Gastroesophageal sphincter (tissue), 4 donors: ENCODE measurements around the gene DCC. TPM values are rescaled to one million over a fixed set of nuclear protein-coding genes. Genes with fewer than 3 reads are reported as not detected.
A peak's percentile ranks its signal among the peaks of the same experiment; 100 is the strongest.

Source experiments
- ATAC-seq: fragments of 150-250 bp; one replicate; pipeline ENCODE4 v1.9.1; 2016; ENCODE audit warnings: mild to moderate bottlenecking, moderate library complexity
- H3K27ac ChIP-seq, 4 donors: fragments of 200-600 bp; sonication (generic) in 3 of 4; 1 replicate in 3 of 4; 2 replicates in 1 of 4; pipeline ENCODE4 v1.5.1; 2016 to 2019
- H3K27me3 ChIP-seq: fragments of 200-600 bp; sonication (generic); one replicate; pipeline ENCODE4 v1.5.1; 2019
- H3K36me3 ChIP-seq, 2 donors: fragments of 200-600 bp; sonication (generic); one replicate each; pipeline ENCODE4 v1.5.1; 2019; ENCODE audit warnings: control low read depth in 1 of 2
- H3K4me1 ChIP-seq, 3 donors: fragments of 200-600 bp; sonication (generic); 1 replicate in 2 of 3; 2 replicates in 1 of 3; pipeline ENCODE4 v1.5.1; 2016 to 2019; ENCODE audit warnings: control low read depth in 2 of 3
- H3K4me3 ChIP-seq, 2 donors: fragments of 200-600 bp; sonication (generic); one replicate each; pipeline ENCODE4 v1.5.1; 2019; ENCODE audit warnings: mild to moderate bottlenecking in 1 of 2, moderate library complexity in 1 of 2
- H3K9me3 ChIP-seq, 3 donors: fragments of 200-600 bp; sonication (generic); one replicate each; pipeline ENCODE4 v1.5.1; 2017 to 2019; ENCODE audit warnings: control low read depth in 2 of 3
- EP300 ChIP-seq: sonication (generic); formaldehyde crosslinking; IDR thresholded peaks from one replicate; pipeline ENCODE4 v1.6.1; 2017; ENCODE audit warnings: antibody characterized with exemption, mild to moderate bottlenecking
- POLR2A ChIP-seq, 2 donors: fragments of 450-650 bp; IDR thresholded peaks; one replicate each; pipeline ENCODE4 v1.6.1; 2017; ENCODE audit warnings: antibody characterized with exemption in 2 of 2, mild to moderate bottlenecking in 2 of 2, moderate library complexity in 1 of 2
- POLR2AphosphoS5 ChIP-seq: sonication (generic); formaldehyde crosslinking; IDR thresholded peaks from one replicate; pipeline ENCODE4 v1.6.1; 2017; ENCODE audit warnings: antibody characterized with exemption
- WGBS, 2 donors: methylation state at CpG; one replicate each; pipeline ENCODE4 v1.1.5; 2018; ENCODE audit warnings: low coverage in 1 of 2; 5-methylcytosine and 5-hydroxymethylcytosine counted together
- total RNA-seq, 4 donors: library from RNA; depleted of rRNA; stranded (reverse); fragments of >200 nt; gene quantifications; one replicate each; pipeline ENCODE4 v1.1.0, GENCODE V29; 2016
- TF ChIP-seq, protein P1 (sequence below), 4 experiments: fragments of 200-600 bp in 2 of 4; fragments of 450-650 bp in 2 of 4; sonication (generic) in 1 of 4; IDR thresholded peaks; one replicate each; pipeline ENCODE4 v1.5.1; 2017 to 2019; ENCODE audit warnings: antibody characterized with exemption in 4 of 4, mild to moderate bottlenecking in 2 of 4, moderate library complexity in 2 of 4

DCC gene
- total RNA-seq, 4 donors from 2014 or later: 0.13 to 0.54 (median 0.47) TPM; not detected in 1

DNA sequence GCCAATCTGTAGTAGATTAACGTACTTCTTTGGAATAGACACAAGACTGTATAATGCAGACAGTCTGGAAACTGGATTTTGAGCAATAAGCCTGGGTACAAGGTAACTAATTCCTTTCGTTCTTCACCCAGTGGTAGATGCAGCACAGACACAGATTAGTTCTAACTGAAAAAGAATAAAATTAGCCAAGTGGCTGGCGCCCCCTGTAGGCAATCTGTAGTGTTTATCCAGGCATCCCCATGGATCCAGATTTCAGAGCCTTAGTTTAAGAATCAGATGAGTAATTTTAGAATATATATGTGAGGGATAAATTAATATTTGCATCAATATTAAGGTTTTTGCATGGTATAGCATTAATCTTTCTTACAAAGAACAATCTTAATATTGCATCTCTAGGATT, 563.9 kb downstream of the DCC start:
- H3K27ac ChIP-seq: no peak overlapping the region
- TF ChIP-seq, protein P1, sequence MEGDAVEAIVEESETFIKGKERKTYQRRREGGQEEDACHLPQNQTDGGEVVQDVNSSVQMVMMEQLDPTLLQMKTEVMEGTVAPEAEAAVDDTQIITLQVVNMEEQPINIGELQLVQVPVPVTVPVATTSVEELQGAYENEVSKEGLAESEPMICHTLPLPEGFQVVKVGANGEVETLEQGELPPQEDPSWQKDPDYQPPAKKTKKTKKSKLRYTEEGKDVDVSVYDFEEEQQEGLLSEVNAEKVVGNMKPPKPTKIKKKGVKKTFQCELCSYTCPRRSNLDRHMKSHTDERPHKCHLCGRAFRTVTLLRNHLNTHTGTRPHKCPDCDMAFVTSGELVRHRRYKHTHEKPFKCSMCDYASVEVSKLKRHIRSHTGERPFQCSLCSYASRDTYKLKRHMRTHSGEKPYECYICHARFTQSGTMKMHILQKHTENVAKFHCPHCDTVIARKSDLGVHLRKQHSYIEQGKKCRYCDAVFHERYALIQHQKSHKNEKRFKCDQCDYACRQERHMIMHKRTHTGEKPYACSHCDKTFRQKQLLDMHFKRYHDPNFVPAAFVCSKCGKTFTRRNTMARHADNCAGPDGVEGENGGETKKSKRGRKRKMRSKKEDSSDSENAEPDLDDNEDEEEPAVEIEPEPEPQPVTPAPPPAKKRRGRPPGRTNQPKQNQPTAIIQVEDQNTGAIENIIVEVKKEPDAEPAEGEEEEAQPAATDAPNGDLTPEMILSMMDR (IDR thresholded peaks at IDR 0.05): peak; percentile 12 to 58 (median 28)
- TF ChIP-seq POLR2AphosphoS5: no peak
- 27 to 37% methylated on average over 3 of the region's 3 CpGs for WGBS, 2 donors
- no peaks in the 10 kb centered on the region for H3K9me3 ChIP-seq
- no peaks in the 10 kb centered on the region for H3K4me1 ChIP-seq
- H3K27me3 ChIP-seq: no peaks in the 10 kb centered on the region
- H3K36me3 ChIP-seq: no peaks in the 10 kb centered on the region
- no peak for ATAC-seq
- H3K4me3 ChIP-seq: no peak overlapping the region

DNA sequence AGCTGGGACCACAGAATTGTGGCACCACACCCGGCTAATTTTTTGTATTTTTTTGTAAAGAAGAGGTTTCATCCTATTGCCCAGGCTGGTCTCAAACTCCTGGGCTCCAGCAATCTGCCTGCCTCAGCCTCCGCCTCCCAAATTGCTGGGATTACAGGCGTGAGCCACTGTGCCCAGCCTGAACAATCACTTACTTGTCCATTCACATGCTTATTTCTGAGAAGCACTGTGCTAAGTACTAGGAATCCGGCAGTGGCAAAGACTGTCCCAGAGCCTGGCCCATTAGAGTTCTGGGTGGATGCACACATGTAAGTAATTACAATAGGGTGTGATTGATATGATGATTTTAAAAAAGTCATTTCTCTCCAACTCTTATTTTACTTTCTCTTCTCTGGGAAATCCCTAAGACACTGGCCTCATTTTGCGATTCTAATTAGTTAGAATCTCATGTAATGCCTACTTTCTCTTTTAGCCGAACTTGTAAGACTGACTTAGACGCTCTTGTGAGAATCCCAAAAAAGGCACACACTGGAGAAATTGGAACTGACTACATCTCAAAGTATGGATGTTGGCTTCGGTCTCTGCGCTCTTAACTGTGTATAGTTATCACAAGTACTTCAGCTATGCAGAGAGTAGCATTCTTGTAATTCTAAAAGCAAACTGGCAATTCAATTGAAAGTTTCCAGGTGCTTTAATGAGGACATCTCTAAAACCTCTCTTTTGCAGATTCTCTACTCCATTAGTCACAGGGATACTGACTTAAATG, 567.7 kb downstream of the DCC start:
- no peak overlapping the region for H3K27ac ChIP-seq
- 37 to 57% methylated on average over 2 to 8 of the region's 9 CpGs for WGBS, 2 donors
- TF ChIP-seq, protein P1 (IDR thresholded peaks at IDR 0.05): no peak
- TF ChIP-seq EP300 (no peak), POLR2AphosphoS5 (no peak), POLR2A (IDR thresholded peaks at IDR 0.05) (no peak)
- no peaks in the 10 kb centered on the region for H3K4me1 ChIP-seq
- peak overlapping the region in 1 of 2 donors; percentile 8 for H3K4me3 ChIP-seq
- ATAC-seq: no peak
- H3K27me3 ChIP-seq: no peaks in the 10 kb centered on the region
- H3K9me3 ChIP-seq: no peaks in the 10 kb centered on the region
- H3K36me3 ChIP-seq: no peaks in the 10 kb centered on the region

DNA sequence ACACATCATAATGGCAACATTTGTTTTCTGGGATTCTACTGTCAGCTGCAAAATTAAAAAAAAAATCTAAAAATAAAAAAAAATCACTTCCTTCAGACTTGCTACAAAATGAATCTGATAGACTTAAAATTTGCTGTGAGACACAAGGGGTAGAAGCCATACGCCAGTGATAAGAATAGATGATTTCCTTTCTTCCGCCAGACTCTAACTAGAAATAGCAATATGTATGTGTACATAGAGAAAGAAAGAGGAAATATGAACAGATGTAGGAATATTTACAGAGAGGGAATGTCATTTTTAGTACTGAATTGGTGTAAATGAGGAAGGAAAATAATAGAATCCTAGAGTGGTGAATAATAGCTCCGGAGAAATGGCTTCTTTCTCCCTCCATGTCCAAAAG, 574.2 kb downstream of the DCC start:
- no peaks in the 10 kb centered on the region for H3K36me3 ChIP-seq
- no peak for ATAC-seq
- TF ChIP-seq, protein P1 (IDR thresholded peaks at IDR 0.05): no peak
- TF ChIP-seq POLR2AphosphoS5 (no peak), EP300 (no peak), POLR2A (IDR thresholded peaks at IDR 0.05) (no peak)
- no peak overlapping the region for H3K4me3 ChIP-seq
- H3K4me1 ChIP-seq: no peaks in the 10 kb centered on the region
- H3K27ac ChIP-seq: no peak overlapping the region
- H3K27me3 ChIP-seq: no peaks in the 10 kb centered on the region
- H3K9me3 ChIP-seq: no peaks in the 10 kb centered on the region
- WGBS, 2 donors: 53 to 75% methylated on average over 3 of the region's 3 CpGs

DNA sequence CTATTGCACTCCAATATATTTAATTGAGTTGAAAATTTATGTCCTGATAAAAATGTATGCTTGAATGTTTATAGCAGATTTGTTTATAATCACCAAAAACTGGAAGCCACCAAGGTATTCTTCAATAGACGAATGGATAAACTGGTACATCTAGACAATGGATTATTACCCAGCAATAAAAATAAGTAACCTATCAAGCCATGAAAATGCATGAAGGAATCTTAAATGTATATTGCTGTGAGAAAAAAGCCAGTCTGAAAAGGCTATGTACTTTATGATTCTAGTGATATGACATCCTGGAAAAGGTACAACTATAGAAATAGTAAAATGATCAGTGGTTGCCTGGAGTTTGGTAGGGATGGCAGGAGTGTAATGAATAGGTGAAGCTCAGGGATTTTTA, 580.7 kb downstream of the DCC start:
- no peaks in the 10 kb centered on the region for H3K27me3 ChIP-seq
- 77 to 88% methylated on average over 1 of the region's 1 CpG for WGBS, 2 donors
- H3K27ac ChIP-seq: no peak overlapping the region
- ATAC-seq: no peak
- H3K4me3 ChIP-seq: no peak overlapping the region
- TF ChIP-seq EP300 (no peak), POLR2A (IDR thresholded peaks at IDR 0.05) (no peak), POLR2AphosphoS5 (no peak)
- TF ChIP-seq, protein P1 (IDR thresholded peaks at IDR 0.05): no peak
- no peaks in the 10 kb centered on the region for H3K9me3 ChIP-seq
- H3K4me1 ChIP-seq: no peaks in the 10 kb centered on the region
- H3K36me3 ChIP-seq: no peaks in the 10 kb centered on the region

DNA sequence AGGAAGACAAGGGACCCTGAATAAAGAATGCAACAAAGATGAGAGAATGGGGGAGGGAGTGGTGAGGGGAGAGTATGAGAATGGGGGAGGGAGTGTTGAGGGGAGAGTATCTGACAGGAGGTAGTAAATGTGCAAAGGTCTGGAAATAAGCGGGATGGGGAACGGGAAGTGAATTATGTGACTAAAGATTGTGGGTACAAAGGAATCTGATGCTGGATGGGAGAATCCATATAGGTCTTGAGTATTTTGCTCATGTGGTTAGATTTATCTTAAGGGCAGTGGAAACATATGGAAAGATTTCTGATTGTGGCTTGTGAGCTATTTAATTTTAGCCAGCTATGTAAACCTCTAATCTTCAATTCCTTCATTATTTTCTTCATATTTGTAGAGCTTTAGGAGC, 593.4 kb downstream of the DCC start:
- H3K36me3 ChIP-seq: no peaks in the 10 kb centered on the region
- no peaks in the 10 kb centered on the region for H3K4me1 ChIP-seq
- TF ChIP-seq EP300 (no peak), POLR2AphosphoS5 (no peak), POLR2A (IDR thresholded peaks at IDR 0.05) (no peak)
- TF ChIP-seq, protein P1 (IDR thresholded peaks at IDR 0.05): no peak
- H3K4me3 ChIP-seq: no peak overlapping the region
- no peaks in the 10 kb centered on the region for H3K9me3 ChIP-seq
- no peak for ATAC-seq
- H3K27ac ChIP-seq: no peak overlapping the region
- no peaks in the 10 kb centered on the region for H3K27me3 ChIP-seq
- WGBS, 2 donors: 80 to 82% methylated on average over 1 to 2 of the region's 2 CpGs
